GM12874 (cell line): Measurements from ENCODE around the gene DEFB132.

ENCODE experiments used
- CTCF ChIP-seq: IDR thresholded peaks from 2 replicates; pipeline ENCODE4 v1.5.1; 2011; ENCODE audit warnings: low read depth, mild to moderate bottlenecking, control low read depth, low read length, moderate library complexity; ENCODE audit not compliant: insufficient read depth

Gene DEFB132

GRCh38 chr20:257419-257818, at the start of gene DEFB132:
Gene DEFB132 (plus strand): TSS chr20:257724. CDS start chr20:257779, 55 bp downstream.
- no peak for TF ChIP-seq CTCF

- TF ChIP-seq CTCF: peak; percentile 61
These were observed 48.5 kb upstream of the DEFB132 start for GRCh38 chr20:208942-209566.

GRCh38 chr20:210809-211502, 46.6 kb upstream of the DEFB132 start:
- TF ChIP-seq CTCF: no peak

- no peak for TF ChIP-seq CTCF
These were observed 43.1 kb upstream of the DEFB132 start for GRCh38 chr20:214383-214782.

GRCh38 chr20:215796-216195, 41.7 kb upstream of the DEFB132 start:
- no peak for TF ChIP-seq CTCF

GRCh38 chr20:217266-217665, 40.3 kb upstream of the DEFB132 start:
- TF ChIP-seq CTCF: no peak

- TF ChIP-seq CTCF: peak; percentile 16; the same call in 1 of the 2 replicates
These were observed 38.0 kb upstream of the DEFB132 start for GRCh38 chr20:219290-220115.
